T-helper 17 cell (primary cell): ENCODE results near the gene MRPS6. TPM values are rescaled to one million over a fixed set of nuclear protein-coding genes. Genes with fewer than 3 reads are reported as not detected.
A peak's percentile ranks its signal among the peaks of the same experiment; 100 is the strongest.

Source experiments
- ATAC-seq: fragments of 150-1000 bp; cut with Tn5 transposase; 2 replicates; pipeline ENCODE4 v1.10.0; 2021; ENCODE audit warnings: mild to moderate bottlenecking, moderate library complexity
- DNase-seq, 3 donors: peaks; one replicate each; pipeline versions ENCODE4 v3.0.0 to v3.0.0-alpha.2; 2020 to 2021
- H3K9me3 ChIP-seq: one replicate; pipeline ENCODE4 v1.7.0; 2013; ENCODE audit warnings: low read length, mild to moderate bottlenecking; ENCODE audit not compliant: control insufficient read depth, poor library complexity, severe bottlenecking
- H3K27ac Mint-ChIP-seq: one replicate; pipeline ENCODE4 v1.8.0; 2022; ENCODE audit warnings: mild to moderate bottlenecking, moderate library complexity, mixed read lengths
- H3K27me3 Mint-ChIP-seq: one replicate; pipeline ENCODE4 v1.8.0; 2022; ENCODE audit warnings: mixed read lengths
- H3K36me3 Mint-ChIP-seq: one replicate; pipeline ENCODE4 v1.8.0; 2022; ENCODE audit warnings: low read depth, mixed read lengths
- H3K4me1 Mint-ChIP-seq: one replicate; pipeline ENCODE4 v1.8.0; 2022; ENCODE audit warnings: mild to moderate bottlenecking, mixed read lengths
- H3K4me3 Mint-ChIP-seq: one replicate; pipeline ENCODE4 v1.8.0; 2022; ENCODE audit warnings: mild to moderate bottlenecking, moderate library complexity, mixed read lengths
- total RNA-seq, 4 donors: library from RNA in 2 of 4; stranded (reverse) in 2 of 4; gene quantifications; one replicate each; pipeline ENCODE4 v1.2.3 and lab custom pipeline; 2022 to 2026

The MRPS6 gene
- total RNA-seq, 2 donors from 2014 or later, result 21.0 to 26.5 TPM

GRCh38 chr21:34043333-34043732, 30.0 kb upstream of the MRPS6 start:
- no peaks in the 10 kb centered on the region for H3K9me3 ChIP-seq
- ATAC-seq, result no peak
- Mint-ChIP-seq H3K27ac (no peak overlapping the region), H3K36me3 (peaks cover 3% of the 10 kb centered on the region), H3K4me1 (peaks cover 4% of the 10 kb centered on the region), H3K4me3 (no peak overlapping the region), H3K27me3 (no peaks in the 10 kb centered on the region)
- DNase-seq, result no peak

GRCh38 chr21:34046917-34047316, 26.5 kb upstream of the MRPS6 start:
- peak; percentile 33 for ATAC-seq
- Mint-ChIP-seq H3K4me3 (peak overlapping the region; percentile 39), H3K36me3 (peaks cover 3% of the 10 kb centered on the region), H3K27me3 (no peaks in the 10 kb centered on the region), H3K27ac (no peak overlapping the region), H3K4me1 (peaks cover 4% of the 10 kb centered on the region)
- DNase-seq, result no peak
- H3K9me3 ChIP-seq, result no peaks in the 10 kb centered on the region

- H3K36me3 Mint-ChIP-seq, result peaks cover 3% of the 10 kb centered on the region
- no peaks in the 10 kb centered on the region for H3K9me3 ChIP-seq
- no peak overlapping the region for H3K27ac Mint-ChIP-seq
Observed at GRCh38 chr21:34047835-34048234, 25.5 kb upstream of the MRPS6 start.

GRCh38 chr21:34052171-34052570, 21.2 kb upstream of the MRPS6 start:
- H3K4me1 Mint-ChIP-seq, result peaks cover 6% of the 10 kb centered on the region
- H3K36me3 Mint-ChIP-seq, result no peaks in the 10 kb centered on the region
- H3K27ac Mint-ChIP-seq, result no peak overlapping the region
- ATAC-seq (no peak), DNase-seq (no peak)
- no peaks in the 10 kb centered on the region for H3K27me3 Mint-ChIP-seq
- no peak overlapping the region for H3K4me3 Mint-ChIP-seq
- no peaks in the 10 kb centered on the region for H3K9me3 ChIP-seq

More at GRCh38 chr21:34047835-34048234, 25.5 kb upstream of the MRPS6 start:
- Mint-ChIP-seq H3K4me3 (no peak overlapping the region), H3K4me1 (peaks cover 4% of the 10 kb centered on the region), H3K27me3 (no peaks in the 10 kb centered on the region)
- ATAC-seq, result no peak
- no peak for DNase-seq

- H3K4me1 Mint-ChIP-seq, result peaks cover 6% of the 10 kb centered on the region
- H3K4me3 Mint-ChIP-seq, result no peak overlapping the region
- H3K36me3 Mint-ChIP-seq, result no peaks in the 10 kb centered on the region
- H3K27me3 Mint-ChIP-seq, result no peaks in the 10 kb centered on the region
- ATAC-seq, result no peak
- no peak for DNase-seq
- H3K9me3 ChIP-seq, result no peaks in the 10 kb centered on the region
- no peak overlapping the region for H3K27ac Mint-ChIP-seq
Observed at GRCh38 chr21:34054259-34054658, 19.1 kb upstream of the MRPS6 start.

DNA sequence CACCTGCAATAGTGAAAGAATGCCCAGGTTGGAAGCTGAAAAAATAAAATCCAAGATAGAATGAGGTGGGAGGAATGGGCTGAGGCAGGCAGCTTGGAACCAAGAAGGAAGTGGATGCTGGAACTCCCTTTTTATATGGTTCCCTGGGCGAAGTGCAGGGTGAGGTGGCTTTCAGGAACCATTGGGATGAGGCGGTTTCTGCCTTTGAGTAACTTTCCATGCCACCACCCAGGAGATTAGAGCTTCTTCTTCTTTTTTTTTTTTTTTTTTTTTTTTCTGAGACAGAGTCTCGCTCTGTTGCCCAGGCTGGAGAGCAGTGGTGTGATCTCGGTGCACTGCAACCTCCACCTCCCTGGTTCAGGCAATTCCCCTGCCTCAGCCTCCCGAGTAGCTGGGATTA, 17.8 kb upstream of the MRPS6 start:
- Mint-ChIP-seq H3K27me3 (no peaks in the 10 kb centered on the region), H3K27ac (no peak overlapping the region), H3K4me3 (no peak overlapping the region), H3K36me3 (no peaks in the 10 kb centered on the region), H3K4me1 (peaks cover 6% of the 10 kb centered on the region)
- no peak for ATAC-seq
- no peak for DNase-seq
- H3K9me3 ChIP-seq, result no peaks in the 10 kb centered on the region

GRCh38 chr21:34061983-34062382, 11.4 kb upstream of the MRPS6 start:
- no peaks in the 10 kb centered on the region for H3K9me3 ChIP-seq
- no peak for ATAC-seq
- H3K4me3 Mint-ChIP-seq, result no peak overlapping the region
- no peak for DNase-seq
- no peaks in the 10 kb centered on the region for H3K27me3 Mint-ChIP-seq
- H3K27ac Mint-ChIP-seq, result no peak overlapping the region
- no peaks in the 10 kb centered on the region for H3K36me3 Mint-ChIP-seq
- H3K4me1 Mint-ChIP-seq, result no peaks in the 10 kb centered on the region

- no peaks in the 10 kb centered on the region for H3K9me3 ChIP-seq
- Mint-ChIP-seq H3K36me3 (peaks cover 4% of the 10 kb centered on the region), H3K4me1 (no peaks in the 10 kb centered on the region), H3K4me3 (no peak overlapping the region), H3K27ac (no peak overlapping the region), H3K27me3 (no peaks in the 10 kb centered on the region)
- ATAC-seq (no peak), DNase-seq (no peak)
Observed at GRCh38 chr21:34065027-34065426, 8.4 kb upstream of the MRPS6 start.

- no peaks in the 10 kb centered on the region for H3K9me3 ChIP-seq
- no peaks in the 10 kb centered on the region for H3K27me3 Mint-ChIP-seq
- ATAC-seq (no peak), DNase-seq (no peak)
- peaks cover 24% of the 10 kb centered on the region for H3K4me1 Mint-ChIP-seq
- H3K4me3 Mint-ChIP-seq, result peak overlapping the region; percentile 90
- peaks cover 4% of the 10 kb centered on the region for H3K36me3 Mint-ChIP-seq
- H3K27ac Mint-ChIP-seq, result peak overlapping the region; percentile 91
Observed at GRCh38 chr21:34071683-34072082, 1.7 kb upstream of the MRPS6 start.

GRCh38 chr21:34072145-34073031, 990 bp upstream of the MRPS6 start:
- Mint-ChIP-seq H3K36me3 (peaks cover 4% of the 10 kb centered on the region), H3K27ac (peak overlapping the region; percentile 91), H3K4me3 (peak overlapping the region; percentile 90), H3K27me3 (no peaks in the 10 kb centered on the region), H3K4me1 (peaks cover 28% of the 10 kb centered on the region)
- ATAC-seq, result no peak
- H3K9me3 ChIP-seq, result no peaks in the 10 kb centered on the region
- peak in 1 of 3 donors; percentile 7 for DNase-seq

- Mint-ChIP-seq H3K4me3 (peak overlapping the region; percentile 93), H3K36me3 (no peaks in the 10 kb centered on the region), H3K27me3 (no peaks in the 10 kb centered on the region), H3K4me1 (peaks cover 38% of the 10 kb centered on the region), H3K27ac (peak overlapping the region; percentile 93)
- peak; percentile 26 to 56 (median 41) for DNase-seq
- H3K9me3 ChIP-seq, result no peaks in the 10 kb centered on the region
- ATAC-seq, result peak; percentile 72
Observed at GRCh38 chr21:34073749-34074282, 438 bp downstream of the MRPS6 start.

DNA sequence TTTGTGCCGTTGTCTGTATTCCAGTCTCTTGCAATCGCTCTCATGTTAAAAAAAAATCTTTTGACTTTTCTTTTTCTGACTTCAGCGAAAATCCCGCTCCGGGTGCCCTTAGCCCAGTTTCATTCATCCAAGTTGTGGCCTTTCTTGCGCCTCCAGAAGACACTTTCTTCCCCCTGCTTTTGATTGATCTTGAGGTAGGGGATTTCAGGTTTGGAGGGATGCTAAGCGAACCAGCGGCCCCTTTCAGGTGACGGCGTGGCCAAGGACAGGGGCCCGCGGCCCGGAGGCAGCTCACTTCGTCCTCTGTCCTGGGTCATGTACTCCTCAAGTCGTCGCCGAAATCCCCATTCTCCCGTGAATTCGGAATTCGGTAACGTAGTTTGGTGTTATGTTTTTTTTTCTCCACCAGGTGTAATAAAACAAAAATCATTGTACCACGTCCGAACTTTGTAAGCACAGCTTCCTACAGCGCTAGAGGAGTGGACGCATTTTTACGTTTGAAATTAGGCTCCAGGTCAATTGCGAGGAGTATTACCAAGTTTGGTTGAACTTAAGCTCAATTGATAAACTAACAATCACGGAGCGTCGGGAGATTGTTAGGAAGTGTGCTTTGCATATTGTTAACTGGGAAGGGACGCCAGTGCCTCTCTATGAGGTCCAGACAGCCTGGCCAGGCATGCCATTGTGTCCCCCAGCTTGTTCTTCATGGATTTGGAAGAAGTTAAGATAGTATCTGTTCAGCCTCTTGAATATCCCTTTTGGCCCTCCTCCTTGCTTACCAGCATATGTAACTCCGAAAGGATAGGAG, 1.1 kb downstream of the MRPS6 start:
- no peak for DNase-seq
- H3K4me1 Mint-ChIP-seq, result peaks cover 44% of the 10 kb centered on the region

GRCh38 chr21:34075091-34075425, 1.7 kb downstream of the MRPS6 start:
- H3K36me3 Mint-ChIP-seq, result peaks cover 2% of the 10 kb centered on the region
- no peak for DNase-seq
- H3K4me1 Mint-ChIP-seq, result peaks cover 50% of the 10 kb centered on the region
- no peak for ATAC-seq
- no peaks in the 10 kb centered on the region for H3K27me3 Mint-ChIP-seq
- H3K27ac Mint-ChIP-seq, result peak overlapping the region; percentile 93
- H3K4me3 Mint-ChIP-seq, result peak overlapping the region; percentile 93
- H3K9me3 ChIP-seq, result no peaks in the 10 kb centered on the region

More for the DNA sequence above, 1.1 kb downstream of the MRPS6 start:
- no peaks in the 10 kb centered on the region for H3K9me3 ChIP-seq
- peak overlapping the region; percentile 93 for H3K27ac Mint-ChIP-seq
- peak; percentile 7 for ATAC-seq
- no peaks in the 10 kb centered on the region for H3K27me3 Mint-ChIP-seq
- H3K4me3 Mint-ChIP-seq, result peak overlapping the region; percentile 93
- H3K36me3 Mint-ChIP-seq, result no peaks in the 10 kb centered on the region
